ENCODE results near the gene NUDT7.

Gene NUDT7

GRCh38 chr16:77739559-77739892 lies 17.2 kb downstream of the NUDT7 start:
- Histone ChIP-seq H3K4me3 (ENCODE audit: low read length) (no peak overlapping the region), H3K27ac (ENCODE audit: low read depth, low read length) (no peak overlapping the region), H3K9me2 (replicated peaks; ENCODE audit: control insufficient read depth, low read length) (no peaks in the 10 kb centered on the region), H3K36me3 (ENCODE audit: control insufficient read depth, low read length) (no peaks in the 10 kb centered on the region), H4K20me1 (ENCODE audit: control insufficient read depth, insufficient read depth, low read depth, low read length) (no peaks in the 10 kb centered on the region), H3K4me1 (ENCODE audit: control insufficient read depth, low read length) (no peaks in the 10 kb centered on the region), H3K9me3 (ENCODE audit: control insufficient read depth, insufficient read depth, low read length) (no peaks in the 10 kb centered on the region), H3K27me3 (ENCODE audit: control insufficient read depth, low read length) (no peaks in the 10 kb centered on the region), H3K79me2 (ENCODE audit: control insufficient read depth, low read length) (no peaks in the 10 kb centered on the region), H3K4me2 (ENCODE audit: low read length) (no peak overlapping the region), H3F3A (ENCODE audit: control insufficient read depth, insufficient read depth) (no peaks in the 10 kb centered on the region)
- TF ChIP-seq CTCF (IDR thresholded peaks at IDR 0.05; ENCODE audit: low read depth, low read length, poor library complexity, severe bottlenecking) (no peak), EZH2phosphoT487 (IDR thresholded peaks at IDR 0.05; ENCODE audit: borderline replicate concordance, low read length) (no peak)

GRCh38 chr16:77744141-77744540 lies 21.8 kb downstream of the NUDT7 start:
- no peaks in the 10 kb centered on the region for H3K27me3 ChIP-seq (ENCODE audit: control insufficient read depth, low read length)
- no peak overlapping the region for H3K4me2 ChIP-seq (ENCODE audit: low read length)
- no peaks in the 10 kb centered on the region for H3K9me2 ChIP-seq (replicated peaks; ENCODE audit: control insufficient read depth, low read length)
- no peaks in the 10 kb centered on the region for H3K9me3 ChIP-seq (ENCODE audit: control insufficient read depth, insufficient read depth, low read length)
- H3K36me3 ChIP-seq (ENCODE audit: control insufficient read depth, low read length): no peaks in the 10 kb centered on the region
- H3K27ac ChIP-seq (ENCODE audit: low read depth, low read length): no peak overlapping the region
- H3K4me1 ChIP-seq (ENCODE audit: control insufficient read depth, low read length): no peaks in the 10 kb centered on the region
- no peak overlapping the region for H3K4me3 ChIP-seq (ENCODE audit: low read length)
- TF ChIP-seq EZH2phosphoT487 (IDR thresholded peaks at IDR 0.05; ENCODE audit: borderline replicate concordance, low read length) (no peak), CTCF (IDR thresholded peaks at IDR 0.05; ENCODE audit: low read depth, low read length, poor library complexity, severe bottlenecking) (no peak)
- no peaks in the 10 kb centered on the region for H3K79me2 ChIP-seq (ENCODE audit: control insufficient read depth, low read length)
- no peaks in the 10 kb centered on the region for H3F3A ChIP-seq (ENCODE audit: control insufficient read depth, insufficient read depth)
- H4K20me1 ChIP-seq (ENCODE audit: control insufficient read depth, insufficient read depth, low read depth, low read length): no peaks in the 10 kb centered on the region

- TF ChIP-seq EZH2phosphoT487 (IDR thresholded peaks at IDR 0.05; ENCODE audit: borderline replicate concordance, low read length): no peak
- no peak for TF ChIP-seq CTCF (IDR thresholded peaks at IDR 0.05; ENCODE audit: low read depth, low read length, poor library complexity, severe bottlenecking)
- no peaks in the 10 kb centered on the region for H3K9me3 ChIP-seq (ENCODE audit: control insufficient read depth, insufficient read depth, low read length)
- no peaks in the 10 kb centered on the region for H3F3A ChIP-seq (ENCODE audit: control insufficient read depth, insufficient read depth)
- no peaks in the 10 kb centered on the region for H3K36me3 ChIP-seq (ENCODE audit: control insufficient read depth, low read length)
- no peaks in the 10 kb centered on the region for H3K79me2 ChIP-seq (ENCODE audit: control insufficient read depth, low read length)
- no peak overlapping the region for H3K27ac ChIP-seq (ENCODE audit: low read depth, low read length)
- H3K4me1 ChIP-seq (ENCODE audit: control insufficient read depth, low read length): no peaks in the 10 kb centered on the region
- no peaks in the 10 kb centered on the region for H4K20me1 ChIP-seq (ENCODE audit: control insufficient read depth, insufficient read depth, low read depth, low read length)
- H3K27me3 ChIP-seq (ENCODE audit: control insufficient read depth, low read length): no peaks in the 10 kb centered on the region
- no peak overlapping the region for H3K4me3 ChIP-seq (ENCODE audit: low read length)
- no peak overlapping the region for H3K4me2 ChIP-seq (ENCODE audit: low read length)
- no peaks in the 10 kb centered on the region for H3K9me2 ChIP-seq (replicated peaks; ENCODE audit: control insufficient read depth, low read length)
These were observed 23.7 kb downstream of the NUDT7 start for GRCh38 chr16:77745972-77746371.

Data from DOHH2 (cell line).